Measurements from ENCODE around the gene GALNT10.

GALNT10 gene

DNA sequence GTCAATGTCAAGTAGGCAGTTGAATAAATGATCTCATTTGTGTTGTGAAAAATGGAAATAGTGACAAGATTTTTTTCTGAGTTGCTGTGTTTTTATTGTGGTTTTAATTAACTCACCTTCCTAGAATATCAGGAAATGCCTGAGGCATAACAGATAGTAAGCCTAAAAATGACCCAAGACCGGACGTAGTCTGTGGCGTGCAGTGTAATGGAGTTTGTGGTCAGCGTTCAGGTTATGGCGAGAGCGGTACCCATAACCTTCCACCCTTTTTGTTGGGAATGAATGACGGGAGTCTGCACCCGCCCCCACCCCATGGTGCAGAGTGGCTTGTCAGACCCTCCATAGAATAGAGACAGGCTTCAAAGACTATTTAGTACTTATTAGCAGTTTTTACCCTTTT is 119.3 kb downstream of the GALNT10 start:
- no peak overlapping the region for H3K27ac ChIP-seq
- TF ChIP-seq, protein P1, sequence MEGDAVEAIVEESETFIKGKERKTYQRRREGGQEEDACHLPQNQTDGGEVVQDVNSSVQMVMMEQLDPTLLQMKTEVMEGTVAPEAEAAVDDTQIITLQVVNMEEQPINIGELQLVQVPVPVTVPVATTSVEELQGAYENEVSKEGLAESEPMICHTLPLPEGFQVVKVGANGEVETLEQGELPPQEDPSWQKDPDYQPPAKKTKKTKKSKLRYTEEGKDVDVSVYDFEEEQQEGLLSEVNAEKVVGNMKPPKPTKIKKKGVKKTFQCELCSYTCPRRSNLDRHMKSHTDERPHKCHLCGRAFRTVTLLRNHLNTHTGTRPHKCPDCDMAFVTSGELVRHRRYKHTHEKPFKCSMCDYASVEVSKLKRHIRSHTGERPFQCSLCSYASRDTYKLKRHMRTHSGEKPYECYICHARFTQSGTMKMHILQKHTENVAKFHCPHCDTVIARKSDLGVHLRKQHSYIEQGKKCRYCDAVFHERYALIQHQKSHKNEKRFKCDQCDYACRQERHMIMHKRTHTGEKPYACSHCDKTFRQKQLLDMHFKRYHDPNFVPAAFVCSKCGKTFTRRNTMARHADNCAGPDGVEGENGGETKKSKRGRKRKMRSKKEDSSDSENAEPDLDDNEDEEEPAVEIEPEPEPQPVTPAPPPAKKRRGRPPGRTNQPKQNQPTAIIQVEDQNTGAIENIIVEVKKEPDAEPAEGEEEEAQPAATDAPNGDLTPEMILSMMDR (conservative IDR thresholded peaks at IDR 0.05): no peak

DNA sequence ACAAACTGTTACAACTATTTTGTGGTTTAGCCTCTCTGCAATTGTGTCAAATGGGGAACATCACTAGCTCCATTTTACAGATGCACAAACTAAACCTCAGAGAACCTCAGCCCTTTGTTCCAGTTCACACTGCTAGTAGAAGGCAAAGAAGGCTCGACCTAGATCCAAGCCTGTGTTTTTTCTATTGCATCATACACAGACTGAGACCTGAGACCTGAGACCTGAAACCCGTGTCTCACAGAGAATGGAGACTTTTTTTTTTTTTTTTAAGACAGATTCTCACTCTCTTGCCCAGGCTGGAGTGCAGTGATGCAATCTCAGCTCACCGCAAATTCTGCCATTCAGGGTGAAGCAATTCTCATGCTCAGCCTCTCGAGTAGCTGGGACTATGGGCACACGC is 120.8 kb downstream of the GALNT10 start:
- no peak overlapping the region for H3K27ac ChIP-seq
- TF ChIP-seq, protein P1 (conservative IDR thresholded peaks at IDR 0.05): no peak

DNA sequence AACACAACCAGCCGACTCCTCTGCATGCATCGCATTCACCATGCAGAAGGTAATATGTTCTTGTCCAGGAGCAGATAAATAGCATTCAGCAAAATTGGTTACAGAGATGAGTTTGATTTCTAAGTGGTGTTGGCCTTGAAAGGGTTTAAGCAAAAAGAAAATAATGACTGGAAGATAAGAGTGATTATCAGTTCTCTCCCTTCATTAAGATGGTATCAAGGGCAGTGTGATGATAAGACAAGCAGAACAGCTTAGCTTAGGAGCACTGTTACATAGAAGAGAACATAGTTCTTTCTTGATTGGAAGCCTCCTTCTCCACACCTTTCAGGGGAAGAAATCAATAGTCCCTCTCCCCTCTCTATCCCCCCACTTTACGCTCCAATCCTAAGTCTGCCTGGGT is 121.5 kb downstream of the GALNT10 start:
- H3K27ac ChIP-seq: no peak overlapping the region
- TF ChIP-seq, protein P1 (conservative IDR thresholded peaks at IDR 0.05): no peak

DNA sequence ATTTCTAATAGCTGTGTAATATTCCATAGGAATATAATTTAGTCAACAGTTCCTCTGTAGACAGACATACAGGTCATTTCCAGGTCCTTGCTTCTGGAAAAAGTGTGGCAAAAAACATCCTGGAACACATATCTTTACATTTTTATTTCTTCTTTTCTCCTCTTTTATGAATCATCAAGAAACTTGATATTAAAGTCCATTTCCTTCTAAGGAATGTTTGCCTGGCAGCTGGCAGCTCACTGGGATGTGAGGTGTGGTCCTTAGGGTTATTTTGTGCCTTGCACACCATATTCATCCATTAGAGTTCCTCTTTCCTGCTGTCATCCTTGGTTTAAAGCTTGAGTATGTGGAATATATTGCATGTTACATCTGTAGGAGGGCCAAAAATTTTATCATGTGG is 122.0 kb downstream of the GALNT10 start:
- TF ChIP-seq, protein P1 (conservative IDR thresholded peaks at IDR 0.05): no peak
- H3K27ac ChIP-seq: no peak overlapping the region

DNA sequence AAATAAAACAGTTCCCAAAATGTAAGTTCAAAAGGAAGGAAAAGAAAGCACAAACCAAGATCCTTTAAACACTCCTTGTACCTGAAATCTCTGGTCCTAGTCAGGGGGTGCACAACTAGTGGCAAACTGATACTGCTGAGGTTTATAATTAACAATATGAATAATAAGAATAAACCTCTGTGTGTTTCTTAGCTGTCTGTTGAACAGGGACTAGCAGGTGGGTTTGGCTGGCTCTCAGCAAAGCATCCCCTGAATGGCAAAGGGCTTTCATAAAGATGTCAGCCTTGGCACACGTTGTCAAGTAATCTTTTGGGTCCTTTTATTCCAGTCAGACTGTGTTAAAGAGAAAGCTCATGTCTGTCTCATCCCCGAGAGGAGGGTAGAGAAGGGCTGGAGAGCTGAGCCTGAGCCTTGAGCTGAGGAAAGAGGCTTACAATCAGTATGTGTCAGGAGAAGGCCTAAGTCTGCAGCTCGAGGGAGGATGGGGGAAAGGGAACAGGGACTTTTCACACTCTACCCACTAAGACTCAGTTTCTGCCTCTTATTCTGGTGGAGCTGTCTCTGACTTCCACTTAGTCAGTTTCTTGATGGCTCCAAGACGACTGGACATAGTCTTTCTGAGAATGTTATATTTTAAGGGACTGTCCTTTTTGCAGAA is 123.0 kb downstream of the GALNT10 start:
- TF ChIP-seq, protein P1 (conservative IDR thresholded peaks at IDR 0.05): no peak
- no peak overlapping the region for H3K27ac ChIP-seq

DNA sequence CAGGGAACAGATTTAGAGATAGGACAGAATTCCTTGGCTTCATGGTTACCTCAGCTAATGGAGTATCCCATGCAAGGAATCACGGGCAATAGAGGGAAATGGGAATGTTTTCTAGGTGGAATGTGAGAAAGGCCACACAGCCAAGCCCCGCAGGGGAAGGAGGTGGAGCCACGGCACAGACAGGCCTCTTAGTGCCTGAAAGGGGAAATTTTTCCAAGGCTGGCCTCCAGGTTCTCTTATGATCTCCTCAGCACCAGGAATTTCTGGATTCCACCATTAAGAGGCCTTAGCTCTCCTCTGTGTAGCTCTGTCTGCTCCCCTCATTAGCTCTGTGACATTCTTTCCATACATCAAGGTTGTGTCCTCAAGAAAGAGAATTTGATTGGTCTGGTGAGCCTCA is 124.7 kb downstream of the GALNT10 start:
- TF ChIP-seq, protein P1 (conservative IDR thresholded peaks at IDR 0.05): no peak
- no peak overlapping the region for H3K27ac ChIP-seq

DNA sequence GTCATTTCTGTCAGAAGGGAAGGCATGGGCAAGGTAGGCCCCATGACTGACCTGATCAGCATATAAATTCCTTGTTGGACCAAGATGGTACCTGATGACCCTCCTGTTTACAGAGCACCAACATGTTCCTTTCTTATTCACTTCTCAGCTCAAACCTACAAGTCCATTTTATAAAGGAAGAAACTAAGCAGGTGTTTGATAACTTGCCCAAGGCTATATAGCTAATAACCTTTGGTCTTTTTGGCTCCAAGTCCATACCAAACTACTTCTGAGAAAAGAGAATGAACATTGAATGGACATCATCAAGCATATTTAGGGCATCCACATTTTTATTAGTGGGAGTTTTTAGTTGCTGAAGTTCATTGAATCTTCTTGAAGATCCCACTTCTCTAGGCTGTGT is 125.2 kb downstream of the GALNT10 start:
- TF ChIP-seq, protein P1 (conservative IDR thresholded peaks at IDR 0.05): no peak
- H3K27ac ChIP-seq: no peak overlapping the region
